Measurements from ENCODE around the gene TUBB8. TPM values are rescaled to one million over a fixed set of nuclear protein-coding genes. Genes with fewer than 3 reads are reported as not detected.

Gene TUBB8
- total and polyA plus RNA-seq, 9 of the 15 experiments (the other 6 are each of a cell fraction or from before 2014, with no cell fraction given) = 0.07 TPM; not detected in 8

- TF ChIP-seq LCOR (CRISPR knock-in tag; IDR thresholded peaks at IDR 0.05) = no peak
- no peak for TF ChIP-seq ZBTB2 (IDR thresholded peaks at IDR 0.05)
Observed at GRCh38 chr10:92153-92552, 43.1 kb upstream of the TUBB8 start (continued).

- Histone ChIP-seq H3K9ac (ENCODE audit: insufficient read depth in 1 of 2, low read depth in 2 of 2, low read length in 2 of 2) (no peak overlapping the region), H2AFZ (ENCODE audit: low read depth, low read length) (no peak overlapping the region), H3K9me3 (replicated peaks; ENCODE audit: control insufficient read depth, insufficient read depth, low read depth, low read length) (no peaks in the 10 kb centered on the region), H3K79me2 (ENCODE audit: control insufficient read depth, insufficient read depth, low read length) (no peaks in the 10 kb centered on the region), H3K9me1 (ENCODE audit: control insufficient read depth, insufficient read depth, low read length) (no peaks in the 10 kb centered on the region), H3K36me3 (ENCODE audit: control insufficient read depth, insufficient read depth, low read length) (no peaks in the 10 kb centered on the region), H3K4me3 (no peak overlapping the region), H3K27ac (ENCODE audit: extremely low read depth, low read depth, low read length) (no peak overlapping the region), H4K20me1 (replicated peaks; ENCODE audit: control insufficient read depth, insufficient read depth, low read length) (no peaks in the 10 kb centered on the region), H3K27me3 (ENCODE audit: control insufficient read depth in 2 of 2, insufficient read depth in 2 of 2, low read length in 2 of 2) (no peaks in the 10 kb centered on the region), H3K4me2 (ENCODE audit: insufficient read depth, low read length) (no peak overlapping the region), H3K4me1 (replicated peaks in 1 of 2; ENCODE audit: control insufficient read depth in 2 of 2, insufficient read depth in 2 of 2, low read length in 2 of 2) (peaks cover 6 to 10% of the 10 kb centered on the region in 2 experiments; a peak in 3 of 5 replicates)
- in situ Hi-C loops (cut with MboI) = no loop called here
- DNase-seq (ENCODE audit: extremely low read depth in 1 of 4, low spot score in 3 of 4) (no peak), FAIRE-seq (no peak), ATAC-seq (no peak)
- intact Hi-C loops (cut with micrococcal nuclease) = no loop called here
- POLR2A ChIA-PET = interaction anchor here (0.7 kb wide), 1 partner anchor 247 kb away, joined by 6 read pairs; no protein-coding TSS in a partner anchor
- CTCF ChIA-PET (ENCODE audit: low intra/inter-chr PET ratio) = no interaction called here
- WGBS (ENCODE audit: insufficient coverage, low coverage, missing lambda C conversion rate) = 2% methylated on average over 8 of the region's 8 CpGs
- BruUV-seq (replicated peaks) = no TSS peak
- TF ChIP-seq CREB3L1 (IDR thresholded peaks at IDR 0.05; ENCODE audit: borderline replicate concordance, low read depth) (no peak), GMEB1 (CRISPR knock-in tag; IDR thresholded peaks at IDR 0.05) (no peak), CREB1 (IDR thresholded peaks at IDR 0.05) (no peak), CREB1 (CRISPR knock-in tag; IDR thresholded peaks at IDR 0.05) (no peak), ZNF436 (CRISPR knock-in tag; IDR thresholded peaks at IDR 0.05) (no peak), ZBTB1 (CRISPR knock-in tag; IDR thresholded peaks at IDR 0.05; ENCODE audit: borderline replicate concordance, low read depth) (no peak), NBN (IDR thresholded peaks at IDR 0.05; ENCODE audit: low read depth) (no peak), SAFB2 (IDR thresholded peaks at IDR 0.05; ENCODE audit: borderline replicate concordance, low read depth, low read length, severe bottlenecking) (no peak), NR4A1 (CRISPR knock-in tag; IDR thresholded peaks at IDR 0.05) (no peak), NR4A1 (tag; IDR thresholded peaks at IDR 0.05) (no peak), CTCF (IDR thresholded peaks at IDR 0.05 in 2 of 3, conservative IDR thresholded peaks at IDR 0.05 in 1 of 3; ENCODE audit: insufficient read depth in 2 of 3, low read depth in 1 of 3, low read length in 3 of 3) (no peak), EHMT2 (IDR thresholded peaks at IDR 0.05) (no peak), ZNF23 (CRISPR knock-in tag; IDR thresholded peaks at IDR 0.05) (no peak)
Observed at GRCh38 chr10:91313-91712, 42.2 kb upstream of the TUBB8 start.
